ENCODE results near the gene HRC. TPM values are rescaled to one million over a fixed set of nuclear protein-coding genes. Genes with fewer than 3 reads are reported as not detected.
"Not testable (repeated sequence)": the region's sequence is repeated elsewhere in the genome, so short reads cannot be mapped to it uniquely, and the experiment has no call there.

HRC gene
- total RNA-seq, 1 experiment from 2014 or later: not detected

DNA sequence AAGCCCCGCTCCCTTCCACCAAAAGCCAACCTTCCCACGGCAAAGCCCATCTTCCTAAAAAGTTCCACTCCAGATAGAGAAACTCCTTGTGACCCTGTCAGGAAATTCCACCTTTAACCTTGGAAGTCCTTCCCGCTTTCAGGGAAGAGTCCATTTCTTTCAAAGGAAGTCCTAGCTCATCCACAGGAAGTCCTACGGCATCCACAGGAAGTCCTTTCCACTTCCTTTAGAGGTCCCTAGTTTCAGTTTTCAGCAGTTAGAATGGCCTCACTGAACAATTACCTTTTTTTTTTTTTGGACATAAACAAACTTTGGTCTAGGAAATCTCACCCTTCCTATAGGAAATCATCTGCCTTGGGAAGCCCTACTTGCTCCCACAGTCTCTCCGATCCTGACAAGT is 34.1 kb upstream of the HRC start:
- DNase-seq (ENCODE audit: unreplicated experiment): no peak

GRCh38 chr19:49188626-49189200 is 33.5 kb upstream of the HRC start:
- Mint-ChIP-seq H3K36me3 (ENCODE audit: insufficient read depth, unreplicated experiment) (peaks cover 6% of the 10 kb centered on the region), H3K27ac (ENCODE audit: low read depth, unreplicated experiment) (no peak overlapping the region), H3K4me3 (ENCODE audit: unreplicated experiment) (no peak overlapping the region), H3K9me3 (ENCODE audit: unreplicated experiment) (no peaks in the 10 kb centered on the region), H3K4me1 (ENCODE audit: insufficient read depth, unreplicated experiment) (no peaks in the 10 kb centered on the region), H3K27me3 (ENCODE audit: insufficient read depth, unreplicated experiment) (no peaks in the 10 kb centered on the region)
- CTCF ChIA-PET: interaction anchor here (0.6 to 2.0 kb wide), 2 partner anchors 10 to 301 kb away, joined by 3 to 12 read pairs; no protein-coding TSS in a partner anchor
- no TSS peak for BruUV-seq (replicated peaks)
- TF ChIP-seq, protein P1, sequence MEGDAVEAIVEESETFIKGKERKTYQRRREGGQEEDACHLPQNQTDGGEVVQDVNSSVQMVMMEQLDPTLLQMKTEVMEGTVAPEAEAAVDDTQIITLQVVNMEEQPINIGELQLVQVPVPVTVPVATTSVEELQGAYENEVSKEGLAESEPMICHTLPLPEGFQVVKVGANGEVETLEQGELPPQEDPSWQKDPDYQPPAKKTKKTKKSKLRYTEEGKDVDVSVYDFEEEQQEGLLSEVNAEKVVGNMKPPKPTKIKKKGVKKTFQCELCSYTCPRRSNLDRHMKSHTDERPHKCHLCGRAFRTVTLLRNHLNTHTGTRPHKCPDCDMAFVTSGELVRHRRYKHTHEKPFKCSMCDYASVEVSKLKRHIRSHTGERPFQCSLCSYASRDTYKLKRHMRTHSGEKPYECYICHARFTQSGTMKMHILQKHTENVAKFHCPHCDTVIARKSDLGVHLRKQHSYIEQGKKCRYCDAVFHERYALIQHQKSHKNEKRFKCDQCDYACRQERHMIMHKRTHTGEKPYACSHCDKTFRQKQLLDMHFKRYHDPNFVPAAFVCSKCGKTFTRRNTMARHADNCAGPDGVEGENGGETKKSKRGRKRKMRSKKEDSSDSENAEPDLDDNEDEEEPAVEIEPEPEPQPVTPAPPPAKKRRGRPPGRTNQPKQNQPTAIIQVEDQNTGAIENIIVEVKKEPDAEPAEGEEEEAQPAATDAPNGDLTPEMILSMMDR (IDR thresholded peaks at IDR 0.05; ENCODE audit: unreplicated experiment): no peak
- POLR2A ChIA-PET: no interaction called here
- intact Hi-C loops (cut with micrococcal nuclease): no loop called here
- no peak for DNase-seq (ENCODE audit: unreplicated experiment)

More for the DNA sequence above, 34.1 kb upstream of the HRC start:
- POLR2A ChIA-PET: no interaction called here
- BruUV-seq (replicated peaks): no TSS peak
- Mint-ChIP-seq H3K27ac (ENCODE audit: low read depth, unreplicated experiment) (no peak overlapping the region), H3K9me3 (ENCODE audit: unreplicated experiment) (no peaks in the 10 kb centered on the region), H3K4me3 (ENCODE audit: unreplicated experiment) (no peak overlapping the region), H3K36me3 (ENCODE audit: insufficient read depth, unreplicated experiment) (peaks cover 6% of the 10 kb centered on the region), H3K27me3 (ENCODE audit: insufficient read depth, unreplicated experiment) (no peaks in the 10 kb centered on the region), H3K4me1 (ENCODE audit: insufficient read depth, unreplicated experiment) (no peaks in the 10 kb centered on the region)
- CTCF ChIA-PET: interaction anchor here (2.0 kb wide), 1 partner anchor 9 kb away, joined by 12 read pairs; no protein-coding TSS in a partner anchor
- TF ChIP-seq, protein P1 (IDR thresholded peaks at IDR 0.05; ENCODE audit: unreplicated experiment): no peak
- intact Hi-C loops (cut with micrococcal nuclease): no loop called here

DNA sequence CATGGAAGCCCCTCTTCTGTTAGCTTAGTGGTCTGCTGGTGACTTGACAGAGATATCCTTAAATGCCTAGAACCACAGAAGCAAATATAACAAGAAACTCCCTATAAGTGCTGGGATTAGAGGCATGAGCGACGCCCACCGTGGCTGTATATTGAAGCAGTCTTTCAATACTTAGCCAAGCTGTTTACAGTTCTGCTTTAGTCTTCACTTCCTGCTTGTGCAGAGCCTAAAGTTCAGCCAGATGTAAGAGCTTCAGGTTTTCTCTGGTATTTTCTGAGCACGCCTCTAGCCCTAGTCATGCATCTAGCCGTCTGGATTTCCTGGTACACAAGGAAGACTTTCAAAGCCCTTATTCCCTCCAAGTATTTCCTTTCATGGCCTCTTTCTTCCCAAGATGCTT is 30.9 kb upstream of the HRC start:
- Mint-ChIP-seq H3K4me3 (ENCODE audit: unreplicated experiment) (no peak overlapping the region), H3K36me3 (ENCODE audit: insufficient read depth, unreplicated experiment) (peaks cover 6% of the 10 kb centered on the region), H3K27ac (ENCODE audit: low read depth, unreplicated experiment) (no peak overlapping the region), H3K27me3 (ENCODE audit: insufficient read depth, unreplicated experiment) (no peaks in the 10 kb centered on the region), H3K4me1 (ENCODE audit: insufficient read depth, unreplicated experiment) (no peaks in the 10 kb centered on the region), H3K9me3 (ENCODE audit: unreplicated experiment) (peaks cover 10% of the 10 kb centered on the region)
- intact Hi-C loops (cut with micrococcal nuclease): no loop called here
- TF ChIP-seq, protein P1 (IDR thresholded peaks at IDR 0.05; ENCODE audit: unreplicated experiment): no peak
- POLR2A ChIA-PET: interaction anchor here (0.7 to 1.0 kb wide), 2 partner anchors 9 to 196 kb away, joined by 3 read pairs; no protein-coding TSS in a partner anchor
- DNase-seq (ENCODE audit: unreplicated experiment): no peak
- CTCF ChIA-PET: interaction anchor here (1.2 kb wide), 2 partner anchors 12 to 89 kb away, joined by 3 read pairs; no protein-coding TSS in a partner anchor
- no TSS peak for BruUV-seq (replicated peaks)

GRCh38 chr19:49182848-49183375 is 27.7 kb upstream of the HRC start:
- H3K4me1 Mint-ChIP-seq (ENCODE audit: insufficient read depth, unreplicated experiment): no peaks in the 10 kb centered on the region
- no peaks in the 10 kb centered on the region for H3K27me3 Mint-ChIP-seq (ENCODE audit: insufficient read depth, unreplicated experiment)
- H3K9me3 Mint-ChIP-seq (ENCODE audit: unreplicated experiment): peaks cover 10% of the 10 kb centered on the region
- intact Hi-C loops (cut with micrococcal nuclease): no loop called here
- TF ChIP-seq, protein P1 (IDR thresholded peaks at IDR 0.05; ENCODE audit: unreplicated experiment): no peak
- H3K36me3 Mint-ChIP-seq (ENCODE audit: insufficient read depth, unreplicated experiment): no peaks in the 10 kb centered on the region
- no peak for DNase-seq (ENCODE audit: unreplicated experiment)
- BruUV-seq (replicated peaks): no TSS peak
- H3K27ac Mint-ChIP-seq (ENCODE audit: low read depth, unreplicated experiment): no peak overlapping the region
- CTCF ChIA-PET: interaction anchor here (0.6 to 2.1 kb wide), 5 partner anchors 16 to 387 kb away, joined by 3 to 6 read pairs (median 3); no protein-coding TSS in a partner anchor
- no peak overlapping the region for H3K4me3 Mint-ChIP-seq (ENCODE audit: unreplicated experiment)
- POLR2A ChIA-PET: no interaction called here

- not testable (repeated sequence) for H3K4me3 Mint-ChIP-seq (ENCODE audit: unreplicated experiment)
Observed at GRCh38 chr19:49182010-49182847, 27.0 kb upstream of the HRC start.

More at GRCh38 chr19:49182010-49182847, 27.0 kb upstream of the HRC start:
- H3K27me3 Mint-ChIP-seq (ENCODE audit: insufficient read depth, unreplicated experiment); intact Hi-C loops (cut with micrococcal nuclease); H3K36me3 Mint-ChIP-seq (ENCODE audit: insufficient read depth, unreplicated experiment); BruUV-seq (replicated peaks); H3K4me1 Mint-ChIP-seq (ENCODE audit: insufficient read depth, unreplicated experiment); POLR2A ChIA-PET; DNase-seq (ENCODE audit: unreplicated experiment); H3K27ac Mint-ChIP-seq (ENCODE audit: low read depth, unreplicated experiment): not testable (repeated sequence)
- peaks cover 10% of the 10 kb centered on the region for H3K9me3 Mint-ChIP-seq (ENCODE audit: unreplicated experiment)
- CTCF ChIA-PET: interaction anchor here (0.6 to 2.1 kb wide), 5 partner anchors 16 to 186 kb away, joined by 3 to 6 read pairs (median 3); no protein-coding TSS in a partner anchor

Data from MCF 10A (cell line).